ENCODE measurements around the gene EPHB1.

GRCh38 chr3:134809427-134810051, 14.5 kb downstream of the EPHB1 start:
- TF ChIP-seq, protein P1, sequence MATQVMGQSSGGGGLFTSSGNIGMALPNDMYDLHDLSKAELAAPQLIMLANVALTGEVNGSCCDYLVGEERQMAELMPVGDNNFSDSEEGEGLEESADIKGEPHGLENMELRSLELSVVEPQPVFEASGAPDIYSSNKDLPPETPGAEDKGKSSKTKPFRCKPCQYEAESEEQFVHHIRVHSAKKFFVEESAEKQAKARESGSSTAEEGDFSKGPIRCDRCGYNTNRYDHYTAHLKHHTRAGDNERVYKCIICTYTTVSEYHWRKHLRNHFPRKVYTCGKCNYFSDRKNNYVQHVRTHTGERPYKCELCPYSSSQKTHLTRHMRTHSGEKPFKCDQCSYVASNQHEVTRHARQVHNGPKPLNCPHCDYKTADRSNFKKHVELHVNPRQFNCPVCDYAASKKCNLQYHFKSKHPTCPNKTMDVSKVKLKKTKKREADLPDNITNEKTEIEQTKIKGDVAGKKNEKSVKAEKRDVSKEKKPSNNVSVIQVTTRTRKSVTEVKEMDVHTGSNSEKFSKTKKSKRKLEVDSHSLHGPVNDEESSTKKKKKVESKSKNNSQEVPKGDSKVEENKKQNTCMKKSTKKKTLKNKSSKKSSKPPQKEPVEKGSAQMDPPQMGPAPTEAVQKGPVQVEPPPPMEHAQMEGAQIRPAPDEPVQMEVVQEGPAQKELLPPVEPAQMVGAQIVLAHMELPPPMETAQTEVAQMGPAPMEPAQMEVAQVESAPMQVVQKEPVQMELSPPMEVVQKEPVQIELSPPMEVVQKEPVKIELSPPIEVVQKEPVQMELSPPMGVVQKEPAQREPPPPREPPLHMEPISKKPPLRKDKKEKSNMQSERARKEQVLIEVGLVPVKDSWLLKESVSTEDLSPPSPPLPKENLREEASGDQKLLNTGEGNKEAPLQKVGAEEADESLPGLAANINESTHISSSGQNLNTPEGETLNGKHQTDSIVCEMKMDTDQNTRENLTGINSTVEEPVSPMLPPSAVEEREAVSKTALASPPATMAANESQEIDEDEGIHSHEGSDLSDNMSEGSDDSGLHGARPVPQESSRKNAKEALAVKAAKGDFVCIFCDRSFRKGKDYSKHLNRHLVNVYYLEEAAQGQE (IDR thresholded peaks at IDR 0.05; ENCODE audit: insufficient read depth in 1 of 2, low read depth in 2 of 2, low read length in 2 of 2), result no peak
- TF ChIP-seq SIN3A (IDR thresholded peaks at IDR 0.05; ENCODE audit: borderline replicate concordance, insufficient read depth, low read length), result no peak
- TF ChIP-seq POLR2AphosphoS5 (IDR thresholded peaks at IDR 0.05; ENCODE audit: low read depth, low read length), result no peak
- no peak for TF ChIP-seq TAF1 (IDR thresholded peaks at IDR 0.05; ENCODE audit: borderline replicate concordance, insufficient read depth, low read length)

Measured in PFSK-1 (cell line).